Progenitor cell of endocrine pancreas (in vitro differentiated cells): ENCODE data around the gene AHRR. TPM values are rescaled to one million over a fixed set of nuclear protein-coding genes. Genes with fewer than 3 reads are reported as not detected.

ENCODE experiments used
- DNase-seq: peaks from one replicate; pipeline ENCODE4 v3.0.0; 2021; ENCODE audit warnings: low spot score; ENCODE audit not compliant: unreplicated experiment
- H3K27ac Mint-ChIP-seq: 2 replicates; pipeline ENCODE4 v1.8.0; 2021; ENCODE audit warnings: mild to moderate bottlenecking, moderate library complexity, mixed read lengths
- H3K27me3 Mint-ChIP-seq: 2 replicates; pipeline ENCODE4 v1.8.0; 2021; ENCODE audit warnings: mixed read lengths
- H3K36me3 Mint-ChIP-seq: 2 replicates; pipeline ENCODE4 v1.8.0; 2022; ENCODE audit warnings: mixed read lengths; ENCODE audit not compliant: insufficient read depth
- H3K4me1 Mint-ChIP-seq: 2 replicates; pipeline ENCODE4 v1.8.0; 2021; ENCODE audit warnings: low read depth, mixed read lengths
- H3K4me3 Mint-ChIP-seq: 2 replicates; pipeline ENCODE4 v1.8.0; 2021; ENCODE audit warnings: low read depth, mild to moderate bottlenecking, moderate library complexity, mixed read lengths
- H3K9me3 Mint-ChIP-seq: 2 replicates; pipeline ENCODE4 v1.8.0; 2021; ENCODE audit warnings: low read depth, mixed read lengths
- total RNA-seq: library from RNA; stranded (reverse); gene quantifications from 2 replicates; pipeline ENCODE4 v1.2.1, GENCODE V29; 2021
- TF ChIP-seq, protein P1 (sequence below): fragments of 200-600 bp; sonication (generic); IDR thresholded peaks from one replicate; pipeline ENCODE4 v1.5.0; 2021; ENCODE audit warnings: antibody characterized with exemption, mild to moderate bottlenecking; ENCODE audit not compliant: unreplicated experiment

The AHRR gene
- total RNA-seq, 1 donor from 2014 or later = 1.3 TPM

- Mint-ChIP-seq H3K36me3 (peaks cover 47% of the 10 kb centered on the region), H3K9me3 (peaks cover 15% of the 10 kb centered on the region), H3K4me3 (no peak overlapping the region), H3K27ac (no peak overlapping the region), H3K27me3 (no peaks in the 10 kb centered on the region), H3K4me1 (peaks cover 8% of the 10 kb centered on the region)
- TF ChIP-seq, protein P1, sequence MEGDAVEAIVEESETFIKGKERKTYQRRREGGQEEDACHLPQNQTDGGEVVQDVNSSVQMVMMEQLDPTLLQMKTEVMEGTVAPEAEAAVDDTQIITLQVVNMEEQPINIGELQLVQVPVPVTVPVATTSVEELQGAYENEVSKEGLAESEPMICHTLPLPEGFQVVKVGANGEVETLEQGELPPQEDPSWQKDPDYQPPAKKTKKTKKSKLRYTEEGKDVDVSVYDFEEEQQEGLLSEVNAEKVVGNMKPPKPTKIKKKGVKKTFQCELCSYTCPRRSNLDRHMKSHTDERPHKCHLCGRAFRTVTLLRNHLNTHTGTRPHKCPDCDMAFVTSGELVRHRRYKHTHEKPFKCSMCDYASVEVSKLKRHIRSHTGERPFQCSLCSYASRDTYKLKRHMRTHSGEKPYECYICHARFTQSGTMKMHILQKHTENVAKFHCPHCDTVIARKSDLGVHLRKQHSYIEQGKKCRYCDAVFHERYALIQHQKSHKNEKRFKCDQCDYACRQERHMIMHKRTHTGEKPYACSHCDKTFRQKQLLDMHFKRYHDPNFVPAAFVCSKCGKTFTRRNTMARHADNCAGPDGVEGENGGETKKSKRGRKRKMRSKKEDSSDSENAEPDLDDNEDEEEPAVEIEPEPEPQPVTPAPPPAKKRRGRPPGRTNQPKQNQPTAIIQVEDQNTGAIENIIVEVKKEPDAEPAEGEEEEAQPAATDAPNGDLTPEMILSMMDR = no peak
- DNase-seq = no peak
Observed at GRCh38 chr5:448061-448765, 126.7 kb downstream of the AHRR start.

GRCh38 chr5:448766-449090 is 127.2 kb downstream of the AHRR start:
- TF ChIP-seq, protein P1 = no peak
- Mint-ChIP-seq H3K27me3 (no peaks in the 10 kb centered on the region), H3K4me3 (no peak overlapping the region), H3K9me3 (peaks cover 15% of the 10 kb centered on the region), H3K4me1 (peaks cover 5% of the 10 kb centered on the region), H3K27ac (no peak overlapping the region), H3K36me3 (peaks cover 52% of the 10 kb centered on the region)
- DNase-seq = peak; percentile 5

DNA sequence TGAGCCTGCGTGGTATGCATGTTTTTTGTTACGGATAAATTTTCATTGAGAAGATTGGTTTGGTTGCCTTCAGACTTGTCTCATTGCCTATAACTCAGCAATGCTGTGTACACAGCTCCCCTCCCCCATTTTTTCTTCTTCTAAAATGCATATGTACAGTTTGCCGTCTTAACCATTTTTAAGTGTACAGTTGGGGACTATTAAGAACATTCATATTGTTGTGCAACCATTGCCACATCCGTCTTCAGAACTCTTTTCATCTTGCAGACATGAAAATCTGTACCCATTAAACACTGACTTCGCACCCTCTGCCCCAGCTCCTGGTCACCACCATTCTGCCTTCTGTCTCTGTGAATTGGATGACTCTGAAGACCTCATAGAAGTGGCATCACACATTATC is 127.6 kb downstream of the AHRR start:
- H3K27me3 Mint-ChIP-seq = no peaks in the 10 kb centered on the region
- H3K4me1 Mint-ChIP-seq = peaks cover 4% of the 10 kb centered on the region
- TF ChIP-seq, protein P1 = no peak
- peaks cover 15% of the 10 kb centered on the region for H3K9me3 Mint-ChIP-seq
- H3K27ac Mint-ChIP-seq = no peak overlapping the region
- no peak overlapping the region for H3K4me3 Mint-ChIP-seq
- no peak for DNase-seq
- peaks cover 54% of the 10 kb centered on the region for H3K36me3 Mint-ChIP-seq

DNA sequence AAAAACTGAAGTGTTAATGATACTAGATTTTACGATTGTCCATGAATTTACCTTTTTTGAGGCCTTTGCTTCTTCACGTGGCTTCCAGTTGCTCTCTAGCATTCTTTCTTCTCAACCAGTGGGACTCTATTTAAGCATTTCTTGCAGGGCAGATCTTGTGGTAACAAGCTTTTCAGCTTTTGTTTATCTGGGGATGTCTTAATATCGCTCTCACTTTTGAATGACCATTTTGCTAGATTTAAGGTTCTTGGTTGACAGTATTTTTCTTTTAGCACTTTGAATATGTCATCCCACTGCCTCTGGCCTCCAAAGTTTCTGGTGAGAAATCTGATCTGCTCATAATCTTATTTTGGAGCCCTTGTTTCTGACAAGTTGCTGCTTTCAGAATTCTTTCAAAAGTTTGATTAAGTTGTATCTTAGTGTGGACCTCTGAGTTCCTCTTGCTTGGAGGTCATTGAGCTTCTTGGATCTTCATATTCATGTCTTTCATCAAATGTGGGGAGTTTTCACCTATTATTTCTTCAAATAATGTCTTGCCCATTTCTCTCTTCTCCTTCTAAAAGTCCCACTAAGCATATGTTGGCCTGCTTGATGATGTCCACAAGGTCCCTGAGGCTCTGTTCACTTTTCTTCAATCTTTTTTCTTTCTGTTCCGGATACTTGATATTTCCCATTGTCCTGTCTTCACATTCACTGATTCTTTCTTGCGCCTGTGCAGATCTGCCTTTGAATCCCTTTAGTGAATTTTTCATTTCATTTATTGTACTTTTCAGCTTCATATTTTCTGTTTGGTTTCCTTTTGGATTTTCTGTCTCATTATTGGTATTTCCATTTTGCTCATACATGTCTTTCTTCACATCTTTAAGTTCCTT is 130.3 kb downstream of the AHRR start:
- DNase-seq = no peak
- no peak overlapping the region for H3K27ac Mint-ChIP-seq
- peaks cover 15% of the 10 kb centered on the region for H3K9me3 Mint-ChIP-seq
- no peaks in the 10 kb centered on the region for H3K4me1 Mint-ChIP-seq
- no peak overlapping the region for H3K4me3 Mint-ChIP-seq
- H3K27me3 Mint-ChIP-seq = no peaks in the 10 kb centered on the region
- peaks cover 57% of the 10 kb centered on the region for H3K36me3 Mint-ChIP-seq
- TF ChIP-seq, protein P1 = no peak

DNA sequence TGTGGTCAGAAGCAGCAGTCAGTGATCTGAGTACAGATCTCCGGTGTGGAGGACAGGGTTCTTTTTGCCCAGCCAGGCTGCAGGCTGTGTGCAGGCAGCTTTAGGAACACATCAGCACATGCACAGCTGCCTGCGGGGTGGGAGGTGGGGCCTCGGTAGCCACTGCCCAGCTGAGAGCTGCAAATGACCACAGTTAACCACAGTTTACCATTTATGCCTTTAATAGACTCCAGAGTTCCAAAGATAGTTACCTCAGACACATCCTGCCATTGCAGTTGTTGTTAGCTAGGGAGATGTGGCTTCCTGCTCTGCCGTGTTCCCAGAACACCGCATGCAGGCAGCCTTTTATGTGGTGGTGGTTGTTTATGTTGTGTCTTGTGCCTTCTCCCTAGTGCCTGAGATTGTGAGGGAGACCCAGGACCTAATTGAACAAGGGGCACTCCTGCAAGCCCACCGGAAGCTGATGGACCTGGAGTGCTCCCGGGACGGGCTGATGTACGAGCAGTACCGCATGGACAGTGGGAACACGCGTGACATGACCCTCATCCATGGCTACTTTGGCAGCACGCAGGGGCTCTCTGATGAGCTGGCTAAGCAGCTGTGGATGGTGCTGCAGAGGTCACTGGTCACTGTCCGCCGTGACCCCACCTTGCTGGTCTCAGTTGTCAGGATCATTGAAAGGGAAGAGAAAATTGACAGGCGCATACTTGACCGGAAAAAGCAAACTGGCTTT is 131.6 kb downstream of the AHRR start:
- TF ChIP-seq, protein P1 = no peak
- Mint-ChIP-seq H3K4me3 (no peak overlapping the region), H3K9me3 (peaks cover 15% of the 10 kb centered on the region), H3K27ac (no peak overlapping the region), H3K27me3 (no peaks in the 10 kb centered on the region), H3K36me3 (peaks cover 52% of the 10 kb centered on the region), H3K4me1 (no peaks in the 10 kb centered on the region)
- no peak for DNase-seq
